H7 (cell line): ENCODE measurements around the gene CIB4. TPM values are rescaled to one million over a fixed set of nuclear protein-coding genes. Genes with fewer than 3 reads are reported as not detected.
"Not testable (repeated sequence)": the region's sequence is repeated elsewhere in the genome, so short reads cannot be mapped to it uniquely, and the experiment has no call there.

Source experiments
- DNase-seq: peaks from one replicate; pipeline ENCODE4 v3.0.0; 2012
- H3K27me3 ChIP-seq: 2 replicates; pipeline ENCODE4 v1.6.0; 2011; ENCODE audit warnings: mild to moderate bottlenecking, low read length; ENCODE audit not compliant: control insufficient read depth, insufficient read depth
- H3K36me3 ChIP-seq: replicated peaks from 2 replicates; pipeline ENCODE4 v1.5.1; 2011; ENCODE audit warnings: low read length; ENCODE audit not compliant: control insufficient read depth, insufficient read depth
- H3K4me3 ChIP-seq: 2 replicates; pipeline ENCODE4 v1.5.1; 2011; ENCODE audit warnings: low read depth, mild to moderate bottlenecking, control low read depth, low read length, moderate library complexity; ENCODE audit not compliant: insufficient read depth
- total RNA-seq: library from RNA; depleted of rRNA; stranded (reverse); fragments of >200 nt; shearing (Covaris generic); gene quantifications from 2 replicates; pipeline ENCODE4 v1.2.3, GENCODE V29; 2014

CIB4 gene
- total RNA-seq, 1 experiment from 2014 or later, result not detected

DNA sequence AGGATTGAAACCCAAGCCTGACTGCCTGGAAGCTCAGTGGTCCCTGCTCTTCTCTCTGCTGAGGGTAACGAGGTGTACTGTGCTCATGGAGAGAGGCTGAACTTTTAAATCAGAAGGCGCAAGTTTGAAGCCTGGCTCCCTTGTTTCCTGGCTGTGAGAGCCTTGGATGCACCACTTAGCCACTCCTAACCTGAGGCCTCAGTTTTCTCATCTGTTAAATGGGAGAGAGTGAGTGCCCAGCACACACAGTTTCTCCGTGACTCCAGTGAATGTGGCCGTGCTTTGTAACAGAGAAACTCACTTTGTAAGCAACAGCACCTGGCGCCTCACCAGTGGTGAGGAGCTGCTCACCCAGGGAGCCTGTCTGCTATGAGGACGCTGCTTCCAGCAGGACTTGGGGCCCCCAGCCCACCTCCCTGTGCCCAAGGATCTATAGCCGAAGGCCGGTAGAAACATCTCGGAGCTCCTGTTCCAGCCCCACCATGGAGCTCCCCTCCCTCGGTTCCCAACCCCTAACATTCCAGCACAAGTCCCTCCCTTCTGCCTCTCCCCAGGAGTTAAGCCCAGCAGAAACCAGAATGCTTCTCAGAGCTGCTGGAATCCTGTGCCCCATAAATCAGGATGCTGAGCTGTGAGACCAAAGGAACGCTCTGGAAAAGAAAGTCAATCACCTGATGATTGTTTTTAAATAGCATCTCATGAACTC lies 31.1 kb upstream of the CIB4 start:
- Histone ChIP-seq H3K4me3 (no peak overlapping the region), H3K27me3 (no peaks in the 10 kb centered on the region), H3K36me3 (no peaks in the 10 kb centered on the region)
- DNase-seq, result peak; percentile 64

DNA sequence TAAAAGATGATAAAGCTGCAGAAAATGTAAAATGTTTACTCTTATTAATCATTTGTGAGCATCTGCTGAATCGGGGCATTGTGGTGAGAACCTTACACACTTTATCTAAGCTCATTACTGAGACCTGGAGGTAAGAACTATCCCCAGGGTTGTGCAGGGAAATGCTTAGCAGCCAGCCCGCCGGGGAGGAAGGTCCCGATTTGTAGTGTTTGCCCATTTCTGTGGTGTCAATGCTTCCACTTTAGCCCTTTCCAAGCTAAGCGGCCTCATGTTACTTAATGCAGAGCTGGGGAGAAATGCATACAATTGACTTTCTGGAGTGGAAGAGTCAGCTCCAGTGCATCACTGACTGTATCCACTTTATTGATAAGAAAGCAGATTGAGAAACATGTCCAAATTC lies 30.5 kb upstream of the CIB4 start:
- H3K27me3 ChIP-seq, result no peaks in the 10 kb centered on the region; the same call in 1 of the 2 replicates
- no peaks in the 10 kb centered on the region for H3K36me3 ChIP-seq
- H3K4me3 ChIP-seq, result no peak overlapping the region
- no peak for DNase-seq

DNA sequence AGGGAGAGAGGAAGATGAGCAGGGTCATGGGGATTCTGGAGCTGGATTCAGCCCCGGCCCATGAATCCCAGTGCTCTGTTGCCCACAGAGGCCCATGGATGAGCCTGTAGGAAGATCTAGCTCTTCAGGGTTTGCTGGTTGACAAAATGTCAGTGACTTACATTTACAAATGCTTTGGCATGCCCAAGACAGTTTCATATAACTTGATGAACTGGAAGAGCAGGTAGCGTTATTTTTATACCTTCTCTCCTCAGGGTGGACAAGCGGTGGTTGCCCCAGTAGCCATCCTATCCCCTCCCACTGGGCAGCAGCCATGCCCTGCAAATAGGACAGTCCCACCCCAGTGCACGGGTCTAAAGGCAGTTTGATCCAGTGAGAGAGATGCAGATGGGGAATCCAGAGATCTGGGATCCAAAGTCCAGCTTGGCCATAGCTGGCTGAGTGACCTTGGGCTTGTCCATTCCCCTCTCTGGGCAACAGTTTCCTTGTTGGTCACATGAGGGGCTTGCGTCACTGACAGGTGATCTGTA lies 29.8 kb upstream of the CIB4 start:
- DNase-seq, result no peak
- no peaks in the 10 kb centered on the region; the same call in 1 of the 2 replicates for H3K27me3 ChIP-seq

DNA sequence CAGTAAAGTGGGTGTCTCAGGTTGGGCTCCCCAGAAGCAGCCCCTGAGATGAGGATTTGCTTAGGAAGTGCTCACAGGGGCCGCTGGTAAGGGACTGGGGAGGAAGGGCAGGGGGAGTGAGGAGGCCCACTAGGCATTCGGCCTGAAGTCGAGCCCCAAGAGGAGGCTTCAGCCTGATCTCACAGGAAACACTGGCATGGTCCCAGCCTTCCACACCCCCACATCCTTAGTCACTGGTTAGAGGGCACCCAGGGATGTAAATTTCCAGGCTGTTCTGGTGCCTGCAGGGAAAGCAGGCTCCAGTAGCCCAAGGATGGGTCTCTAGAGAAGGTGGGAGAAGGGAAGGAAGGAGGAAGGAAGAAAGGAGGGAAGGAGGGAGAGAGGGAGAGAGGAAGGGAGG lies 29.0 kb upstream of the CIB4 start:
- Histone ChIP-seq H3K4me3 (no peak overlapping the region), H3K27me3 (no peaks in the 10 kb centered on the region; the same call in 1 of the 2 replicates), H3K36me3 (no peaks in the 10 kb centered on the region)
- no peak for DNase-seq

More for the DNA sequence above, 29.8 kb upstream of the CIB4 start:
- Histone ChIP-seq H3K36me3 (no peaks in the 10 kb centered on the region), H3K4me3 (no peak overlapping the region)

DNA sequence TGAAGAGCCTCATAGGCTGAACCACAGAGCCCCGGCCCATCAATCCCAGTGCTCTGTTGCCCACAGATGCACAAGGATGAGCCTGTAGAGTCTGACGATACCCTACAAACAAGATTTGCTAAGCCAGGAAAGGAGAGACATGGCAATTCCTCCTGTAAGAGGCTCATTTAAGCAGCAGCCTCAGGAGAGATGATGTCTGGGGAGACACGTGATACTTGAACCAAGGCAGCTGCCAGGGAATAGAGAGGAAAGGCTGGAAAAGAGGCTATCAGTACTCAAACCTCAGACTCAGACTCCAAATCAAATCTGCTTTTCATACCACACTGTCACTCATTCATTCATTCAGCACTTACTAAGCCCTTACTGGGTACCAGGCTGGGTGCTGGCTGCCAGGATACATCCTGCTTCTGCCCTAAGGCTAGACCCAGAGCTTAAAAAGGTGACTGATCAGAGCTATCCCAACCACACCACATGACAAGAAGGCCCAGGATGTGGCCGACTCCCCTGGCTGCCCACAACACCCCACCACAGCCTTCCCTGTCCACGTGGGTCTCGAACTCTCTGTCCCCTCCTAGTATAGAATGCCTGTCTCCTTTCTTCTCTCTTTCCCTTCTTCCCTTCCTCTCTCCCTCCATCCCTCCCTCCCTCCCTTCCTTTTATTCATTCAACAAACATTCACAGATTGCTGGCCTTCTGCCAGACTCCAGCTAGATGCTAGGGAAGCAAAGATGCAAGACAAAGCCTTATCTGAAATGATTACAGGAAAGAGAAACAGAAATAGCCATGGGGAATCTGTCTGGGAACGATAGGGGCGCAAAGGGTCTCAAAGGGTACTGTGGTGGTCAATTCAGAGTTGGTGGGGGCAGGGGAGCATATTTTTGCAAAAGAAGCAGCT lies 27.9 kb upstream of the CIB4 start:
- DNase-seq, result no peak
- no peaks in the 10 kb centered on the region; the same call in 1 of the 2 replicates for H3K27me3 ChIP-seq
- no peak overlapping the region for H3K4me3 ChIP-seq
- no peaks in the 10 kb centered on the region for H3K36me3 ChIP-seq

DNA sequence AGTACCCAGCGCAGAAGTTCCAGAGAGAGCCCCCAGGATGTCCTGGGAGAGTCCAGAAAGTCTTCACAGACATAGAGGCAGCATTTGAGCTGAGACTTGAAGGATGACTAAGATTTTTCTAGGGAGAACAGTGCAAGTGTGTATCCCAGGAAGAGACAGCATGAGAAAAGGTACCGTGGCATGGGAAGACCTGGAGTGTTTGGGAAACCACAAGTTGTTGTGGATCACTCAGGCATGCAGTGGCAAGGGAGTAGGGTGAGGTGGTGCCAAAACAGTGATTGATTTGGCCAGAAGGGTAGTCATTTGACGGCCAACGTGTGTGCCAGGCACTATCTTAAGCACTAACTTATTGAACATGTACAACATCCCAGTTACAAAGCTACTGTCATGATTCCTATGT lies 26.9 kb upstream of the CIB4 start:
- no peaks in the 10 kb centered on the region; the same call in 1 of the 2 replicates for H3K27me3 ChIP-seq
- H3K4me3 ChIP-seq, result no peak overlapping the region
- no peaks in the 10 kb centered on the region for H3K36me3 ChIP-seq
- DNase-seq, result no peak

DNA sequence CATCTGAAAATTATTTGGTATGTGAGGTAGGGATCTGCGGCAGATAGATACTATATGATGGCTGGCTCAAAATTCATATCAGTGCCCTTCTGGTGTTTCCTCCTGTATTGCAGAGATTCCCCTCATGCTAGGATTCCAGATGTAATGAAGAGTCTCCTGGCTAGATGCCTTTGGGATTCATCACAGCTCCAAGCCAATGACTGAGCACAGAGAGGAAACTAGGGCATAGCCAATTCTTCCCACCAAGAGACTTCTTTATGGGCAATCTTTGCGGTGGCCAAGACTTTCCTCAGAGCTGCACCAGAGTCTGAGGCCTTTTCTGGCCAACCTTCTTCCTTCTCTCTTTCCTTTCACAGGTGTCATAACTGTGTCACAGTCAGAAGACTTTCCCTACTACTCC lies 25.5 kb upstream of the CIB4 start:
- Histone ChIP-seq H3K27me3 (no peaks in the 10 kb centered on the region; the same call in 1 of the 2 replicates), H3K4me3 (no peak overlapping the region), H3K36me3 (no peaks in the 10 kb centered on the region)
- no peak for DNase-seq

DNA sequence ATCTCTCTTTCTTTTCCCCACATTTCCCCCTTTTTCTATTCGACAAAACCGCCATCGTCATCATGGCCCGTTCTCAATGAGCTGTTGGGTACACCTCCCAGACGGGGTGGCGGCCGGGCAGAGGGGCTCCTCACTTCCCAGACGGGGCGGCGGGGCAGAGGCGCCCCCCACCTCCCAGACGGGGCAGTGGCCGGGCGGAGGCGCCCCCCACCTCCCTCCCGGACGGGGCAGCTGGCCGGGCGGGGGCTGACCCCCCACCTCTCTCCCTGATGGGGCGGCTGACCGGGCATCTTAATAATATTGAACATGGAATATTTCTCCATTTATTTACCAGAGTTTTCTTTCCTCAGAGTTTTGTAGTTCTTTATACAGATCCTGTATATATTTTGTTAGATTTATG lies 24.1 kb upstream of the CIB4 start:
- not testable (repeated sequence) for DNase-seq, H3K27me3 ChIP-seq, H3K36me3 ChIP-seq, H3K4me3 ChIP-seq

DNA sequence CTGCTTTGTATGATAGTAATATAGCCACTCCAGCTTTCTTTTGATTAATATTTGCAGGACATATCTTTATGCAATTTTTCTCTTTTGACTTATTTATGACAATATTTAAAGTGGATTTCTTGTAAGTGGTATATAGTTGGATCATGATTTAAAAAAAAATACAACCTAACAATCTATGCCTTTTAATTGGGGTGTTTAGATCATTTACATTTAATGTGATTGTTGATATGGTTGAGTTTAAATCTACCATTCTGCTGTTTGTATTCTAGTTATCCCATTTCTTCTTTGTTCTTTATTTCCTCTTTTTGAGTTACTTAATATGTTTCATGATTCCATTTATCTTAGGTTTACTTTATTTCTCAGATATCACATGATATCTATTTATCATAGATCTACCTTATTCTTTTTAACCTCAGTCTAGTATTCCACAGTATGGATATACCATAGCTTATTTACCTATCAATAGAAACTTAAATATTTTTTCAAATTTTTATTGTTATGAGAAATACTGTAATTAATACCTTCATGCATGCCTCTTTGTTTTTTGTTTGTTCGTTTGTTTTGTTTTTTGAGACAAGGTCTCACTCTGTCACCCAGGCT lies 19.3 kb upstream of the CIB4 start:
- Histone ChIP-seq H3K27me3 (no peaks in the 10 kb centered on the region), H3K4me3 (no peak overlapping the region), H3K36me3 (no peaks in the 10 kb centered on the region)
- no peak for DNase-seq

DNA sequence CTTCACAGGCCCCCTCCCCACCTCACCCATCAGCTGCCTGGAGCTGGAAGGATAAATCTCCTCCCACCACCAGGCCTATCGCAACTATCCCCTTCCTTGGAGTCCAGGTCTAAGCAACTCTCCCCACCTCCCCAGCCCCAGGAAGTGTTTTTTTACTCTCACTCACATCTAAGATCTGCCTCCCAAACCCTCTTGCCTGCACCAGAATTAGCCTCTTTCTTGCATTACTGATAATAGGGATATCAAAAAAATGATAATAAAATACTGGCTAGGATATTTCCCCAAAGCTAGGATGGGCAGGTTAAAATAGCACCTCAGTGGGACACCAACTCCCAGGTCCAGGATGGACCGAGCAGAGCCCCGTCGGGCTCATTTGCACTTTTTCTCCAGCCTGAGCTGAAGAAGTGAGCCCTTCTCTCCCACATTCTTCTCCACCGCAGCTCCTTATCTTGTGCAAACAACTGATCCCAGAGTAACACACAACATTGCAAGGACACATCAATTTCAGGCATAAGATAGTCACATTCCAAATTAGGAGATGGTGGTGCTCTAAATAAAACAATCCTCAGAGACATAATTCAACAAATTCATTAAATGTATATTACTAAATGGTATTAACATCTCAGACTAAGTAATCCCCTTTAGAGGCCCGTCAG lies 17.7 kb upstream of the CIB4 start:
- DNase-seq, result no peak
- no peaks in the 10 kb centered on the region for H3K27me3 ChIP-seq
- no peaks in the 10 kb centered on the region for H3K36me3 ChIP-seq
- no peak overlapping the region for H3K4me3 ChIP-seq

DNA sequence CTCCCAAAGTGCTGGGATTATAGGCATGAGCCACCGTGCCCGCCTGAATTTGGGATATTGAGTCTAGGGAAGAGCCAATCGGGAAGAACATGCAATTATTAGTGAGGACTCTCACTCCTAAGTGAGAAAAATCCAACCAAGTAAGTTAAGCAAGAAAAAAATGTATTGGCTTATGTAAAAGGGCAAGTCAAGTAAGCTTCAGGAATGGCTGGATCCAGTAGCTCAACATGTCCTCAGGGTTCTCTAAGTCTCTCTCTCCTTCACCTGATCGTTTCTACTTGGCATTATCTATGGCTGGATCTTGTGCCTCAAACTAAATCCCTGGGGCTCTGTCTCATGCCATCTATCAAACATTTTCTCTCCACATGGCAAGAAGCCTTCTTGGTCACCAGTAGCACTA lies 16.1 kb upstream of the CIB4 start:
- Histone ChIP-seq H3K36me3 (no peaks in the 10 kb centered on the region), H3K27me3 (no peaks in the 10 kb centered on the region), H3K4me3 (no peak overlapping the region)
- DNase-seq, result no peak

DNA sequence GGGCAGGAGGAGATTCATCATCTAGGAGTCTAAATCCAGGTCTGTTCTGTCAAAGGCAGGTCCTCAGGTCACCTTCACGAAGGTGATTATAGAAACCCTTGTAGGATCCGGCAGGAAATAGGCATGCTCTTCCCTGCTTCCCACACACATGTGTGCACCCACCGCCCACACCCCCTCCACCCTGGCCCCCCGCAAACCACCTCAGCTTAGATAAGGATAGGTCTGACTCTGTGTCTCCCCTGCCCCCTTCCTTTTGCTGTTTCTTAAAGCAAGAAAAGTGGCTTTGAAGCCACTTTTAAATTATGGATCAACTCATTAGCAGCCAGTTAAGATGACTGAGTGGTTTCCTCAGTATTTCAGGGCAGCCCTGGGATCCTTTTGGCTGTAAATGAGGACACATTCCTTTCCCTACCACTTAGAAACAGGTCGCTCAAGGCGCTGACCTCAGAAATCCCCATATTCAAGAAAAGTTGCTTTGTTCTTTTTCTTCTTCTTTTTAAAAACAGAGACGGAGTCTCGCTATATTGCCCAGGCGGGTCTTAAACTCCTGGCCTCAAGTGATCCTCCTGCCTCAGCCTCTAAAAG lies 14.5 kb upstream of the CIB4 start:
- H3K27me3 ChIP-seq, result no peaks in the 10 kb centered on the region
- no peaks in the 10 kb centered on the region for H3K36me3 ChIP-seq
- no peak overlapping the region for H3K4me3 ChIP-seq
- DNase-seq, result peak; percentile 62

DNA sequence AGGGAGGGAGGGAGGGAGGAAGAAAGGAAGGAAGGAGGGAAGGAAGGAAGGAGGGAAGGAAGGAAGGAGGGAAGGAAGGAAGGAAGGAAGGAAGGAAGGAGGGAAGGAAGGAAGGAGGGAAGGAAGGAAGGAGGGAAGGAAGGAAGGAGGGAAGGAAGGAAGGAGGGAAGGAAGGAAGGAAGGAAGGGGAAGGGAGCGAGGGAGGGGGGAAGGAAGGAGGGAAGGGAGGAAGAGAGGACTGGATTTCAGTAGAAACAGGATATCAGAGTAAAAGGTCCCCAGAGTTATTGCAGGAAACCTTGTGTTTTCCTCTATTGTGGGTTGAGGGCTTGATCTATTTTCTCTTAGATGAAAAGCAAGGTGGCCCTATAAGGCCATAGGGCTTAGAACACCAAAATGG lies 14.0 kb upstream of the CIB4 start:
- H3K27me3 ChIP-seq, DNase-seq, H3K36me3 ChIP-seq, H3K4me3 ChIP-seq: not testable (repeated sequence)

DNA sequence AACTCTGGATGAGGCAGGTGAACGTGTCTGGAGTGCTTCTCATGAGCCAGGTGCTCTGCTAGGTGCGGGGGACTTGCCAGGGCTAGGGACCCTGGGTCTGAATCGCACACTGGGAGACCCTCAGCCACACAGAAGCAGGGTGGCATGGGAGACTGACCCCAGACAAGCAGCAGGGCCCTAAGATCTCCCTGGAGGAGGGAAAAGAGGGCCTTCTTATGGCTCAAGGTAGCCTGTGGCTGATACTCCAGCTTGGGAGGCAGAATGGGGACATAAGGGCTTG lies 12.8 kb upstream of the CIB4 start:
- no peak for DNase-seq
- no peak overlapping the region for H3K4me3 ChIP-seq
- no peaks in the 10 kb centered on the region for H3K36me3 ChIP-seq
- H3K27me3 ChIP-seq, result no peaks in the 10 kb centered on the region
